GM10248 (cell line): ENCODE results near the gene CTSD.

Experiments
- CTCF ChIA-PET: fragments of 300-600 bp; sonication (Branson Sonifier 250); formaldehyde crosslinking; extraction: SDS; loops from one replicate; lab custom pipeline; 2021; ENCODE audit warnings: antibody characterized with exemption; lab: Yijun Ruan, JAX
- POLR2A ChIA-PET: fragments of 350-650 bp; sonication (Branson Sonifier 250); formaldehyde crosslinking; extraction: SDS; loops from one replicate; lab custom pipeline; 2020; ENCODE audit warnings: antibody characterized with exemption; lab: Yijun Ruan, JAX
- DNase-seq: peaks from one replicate; pipeline ENCODE4 v3.0.0; 2012; ENCODE audit errors: extremely low spot score
- CTCF ChIP-seq: IDR thresholded peaks from 2 replicates; pipeline ENCODE4 v1.5.1; 2012; ENCODE audit warnings: mild to moderate bottlenecking, low read depth; ENCODE audit errors: extremely low read depth, missing control alignments, control extremely low read depth

The CTSD gene

GRCh38 chr11:1742371-1742770 is 21.4 kb downstream of the CTSD start:
- no peak for TF ChIP-seq CTCF
- ChIA-PET POLR2A (no interaction called here), CTCF (no interaction called here)
- DNase-seq = no peak

GRCh38 chr11:1741741-1742140 is 22.0 kb downstream of the CTSD start:
- ChIA-PET POLR2A (no interaction called here), CTCF (no interaction called here)
- TF ChIP-seq CTCF = no peak
- DNase-seq = no peak

- ChIA-PET POLR2A (no interaction called here), CTCF (interaction anchor here (1.5 kb wide), 1 partner anchor 47 kb away, joined by 6 read pairs; no protein-coding TSS in a partner anchor)
- TF ChIP-seq CTCF = no peak
- DNase-seq = no peak
Observed at GRCh38 chr11:1740786-1741530, 22.8 kb downstream of the CTSD start.

- POLR2A ChIA-PET = no interaction called here
- DNase-seq = peak; percentile 23
- no peak for TF ChIP-seq CTCF
- CTCF ChIA-PET = interaction anchor here (1.5 kb wide), 1 partner anchor 46 kb away, joined by 6 read pairs; no protein-coding TSS in a partner anchor
Observed at GRCh38 chr11:1739576-1739975, 24.2 kb downstream of the CTSD start.

- no peak for TF ChIP-seq CTCF
- ChIA-PET CTCF (interaction anchor here (1.6 kb wide), 1 partner anchor 21 kb away, joined by 3 read pairs; no protein-coding TSS in a partner anchor), POLR2A (no interaction called here)
- DNase-seq = no peak
Observed at GRCh38 chr11:1738380-1738779, 25.3 kb downstream of the CTSD start.

GRCh38 chr11:1737080-1737757 is 26.5 kb downstream of the CTSD start:
- TF ChIP-seq CTCF = no peak
- ChIA-PET CTCF (interaction anchor here (0.9 to 1.2 kb wide), 2 partner anchors 44 to 84 kb away, joined by 3 read pairs; no protein-coding TSS in a partner anchor), POLR2A (no interaction called here)
- no peak for DNase-seq
